ENCODE data around the gene PRPF4.

DNA sequence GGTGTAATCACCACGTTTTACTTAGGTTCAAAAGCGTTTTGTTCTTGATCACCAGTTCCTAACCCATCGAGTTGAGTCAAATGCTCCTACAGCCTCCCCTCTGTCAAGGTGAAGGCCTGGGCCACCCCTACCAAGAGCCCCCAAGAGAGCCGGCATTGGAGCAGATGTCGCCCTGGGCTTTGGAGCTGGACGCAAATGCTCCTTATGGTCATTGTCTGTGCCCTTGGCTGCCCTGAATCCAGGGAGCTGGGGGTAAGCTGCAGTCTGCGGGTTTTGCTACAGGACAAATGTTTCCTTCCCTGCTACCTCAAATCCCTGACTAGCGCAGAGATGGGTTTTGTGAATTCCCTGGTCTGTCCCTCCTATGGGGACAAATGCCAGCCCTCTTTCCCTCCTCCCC is 22.9 kb downstream of the PRPF4 start:
- TF ChIP-seq, protein P1, sequence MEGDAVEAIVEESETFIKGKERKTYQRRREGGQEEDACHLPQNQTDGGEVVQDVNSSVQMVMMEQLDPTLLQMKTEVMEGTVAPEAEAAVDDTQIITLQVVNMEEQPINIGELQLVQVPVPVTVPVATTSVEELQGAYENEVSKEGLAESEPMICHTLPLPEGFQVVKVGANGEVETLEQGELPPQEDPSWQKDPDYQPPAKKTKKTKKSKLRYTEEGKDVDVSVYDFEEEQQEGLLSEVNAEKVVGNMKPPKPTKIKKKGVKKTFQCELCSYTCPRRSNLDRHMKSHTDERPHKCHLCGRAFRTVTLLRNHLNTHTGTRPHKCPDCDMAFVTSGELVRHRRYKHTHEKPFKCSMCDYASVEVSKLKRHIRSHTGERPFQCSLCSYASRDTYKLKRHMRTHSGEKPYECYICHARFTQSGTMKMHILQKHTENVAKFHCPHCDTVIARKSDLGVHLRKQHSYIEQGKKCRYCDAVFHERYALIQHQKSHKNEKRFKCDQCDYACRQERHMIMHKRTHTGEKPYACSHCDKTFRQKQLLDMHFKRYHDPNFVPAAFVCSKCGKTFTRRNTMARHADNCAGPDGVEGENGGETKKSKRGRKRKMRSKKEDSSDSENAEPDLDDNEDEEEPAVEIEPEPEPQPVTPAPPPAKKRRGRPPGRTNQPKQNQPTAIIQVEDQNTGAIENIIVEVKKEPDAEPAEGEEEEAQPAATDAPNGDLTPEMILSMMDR (IDR thresholded peaks at IDR 0.05; ENCODE audit: insufficient read depth, low read length, poor library complexity, severe bottlenecking) = no peak
- no peak for TF ChIP-seq EZH2phosphoT487 (conservative IDR thresholded peaks at IDR 0.05; ENCODE audit: low read length)
